Measurements from ENCODE around the gene ACOX1. TPM values are rescaled to one million over a fixed set of nuclear protein-coding genes. Genes with fewer than 3 reads are reported as not detected.

ACOX1 gene
- total RNA-seq, 1 donor, result 79.9 TPM

GRCh38 chr17:75945211-75945610 lies 33.8 kb downstream of the ACOX1 start:
- H3K4me3 ChIP-seq (ENCODE audit: low read depth, low read length), result no peak overlapping the region
- no peak for TF ChIP-seq CTCF (IDR thresholded peaks at IDR 0.05; ENCODE audit: insufficient read depth, low read depth, low read length)
- no peak for DNase-seq (ENCODE audit: low read depth)

- DNase-seq (ENCODE audit: low read depth), result no peak
- no peak for TF ChIP-seq CTCF (IDR thresholded peaks at IDR 0.05; ENCODE audit: insufficient read depth, low read depth, low read length)
- H3K4me3 ChIP-seq (ENCODE audit: low read depth, low read length), result no peak overlapping the region
Observed at GRCh38 chr17:75943491-75943890, 35.5 kb downstream of the ACOX1 start.

- no peak overlapping the region for H3K4me3 ChIP-seq (ENCODE audit: low read depth, low read length)
- no peak for TF ChIP-seq CTCF (IDR thresholded peaks at IDR 0.05; ENCODE audit: insufficient read depth, low read depth, low read length)
- no peak for DNase-seq (ENCODE audit: low read depth)
Observed at GRCh38 chr17:75942473-75942872, 36.5 kb downstream of the ACOX1 start.

- peak overlapping the region; percentile 40 for H3K4me3 ChIP-seq (ENCODE audit: low read depth, low read length)
- TF ChIP-seq CTCF (IDR thresholded peaks at IDR 0.05; ENCODE audit: insufficient read depth, low read depth, low read length), result no peak
- no peak for DNase-seq (ENCODE audit: low read depth)
Observed at GRCh38 chr17:75941442-75941819, 37.5 kb downstream of the ACOX1 start.

- H3K4me3 ChIP-seq (ENCODE audit: low read depth, low read length), result peak within 1 kb of the TSS; percentile 88
- DNase-seq (ENCODE audit: low read depth), result peak; percentile 95
- no peak for TF ChIP-seq CTCF (IDR thresholded peaks at IDR 0.05; ENCODE audit: insufficient read depth, low read depth, low read length)
Observed at GRCh38 chr17:75940727-75941441, 38.1 kb downstream of the ACOX1 start, which contains the start of gene FBF1. FBF1 (minus strand) TSS chr17:75941042; CDS start chr17:75938149, 2,893 bp downstream.

GRCh38 chr17:75937652-75938051 lies 41.3 kb downstream of the ACOX1 start:
- no peak for DNase-seq (ENCODE audit: low read depth)
- H3K4me3 ChIP-seq (ENCODE audit: low read depth, low read length), result no peak overlapping the region
- TF ChIP-seq CTCF (IDR thresholded peaks at IDR 0.05; ENCODE audit: insufficient read depth, low read depth, low read length), result no peak

GRCh38 chr17:75933808-75934207 lies 45.2 kb downstream of the ACOX1 start:
- TF ChIP-seq CTCF (IDR thresholded peaks at IDR 0.05; ENCODE audit: insufficient read depth, low read depth, low read length), result no peak
- no peak overlapping the region for H3K4me3 ChIP-seq (ENCODE audit: low read depth, low read length)
- DNase-seq (ENCODE audit: low read depth), result no peak

All from fibroblast of villous mesenchyme (primary cell).